Mesenchymal stem cell (in vitro differentiated cells and primary cell): ENCODE data around the gene PLXDC2.

Experiments used
- DNase-seq: peaks from one replicate; pipeline ENCODE4 v3.0.0-alpha.2; 2013
- H2AFZ ChIP-seq: one replicate; pipeline ENCODE4 v1.6.1; 2013; ENCODE audit warnings: low read depth, mild to moderate bottlenecking, control low read depth, inconsistent platforms, low read length, moderate library complexity
- H2AK5ac ChIP-seq: 2 replicates; pipeline ENCODE4 v1.6.1; 2013; ENCODE audit warnings: low read length, moderate library complexity, mild to moderate bottlenecking, inconsistent platforms; ENCODE audit not compliant: severe bottlenecking
- H2BK120ac ChIP-seq: one replicate; pipeline ENCODE4 v1.6.1; 2013; ENCODE audit warnings: low read depth, mild to moderate bottlenecking, inconsistent platforms, low read length, moderate library complexity
- H2BK12ac ChIP-seq, 2 experiments: one replicate each; pipeline ENCODE4 v1.6.1; 2013; ENCODE audit warnings: inconsistent platforms in 2 of 2, low read length in 2 of 2, mild to moderate bottlenecking in 2 of 2, moderate library complexity in 2 of 2, control low read depth in 1 of 2
- H2BK15ac ChIP-seq: one replicate; pipeline ENCODE4 v1.6.1; 2013; ENCODE audit warnings: mild to moderate bottlenecking, low read depth, inconsistent platforms; ENCODE audit not compliant: poor library complexity, severe bottlenecking
- H2BK5ac ChIP-seq: 2 replicates; pipeline ENCODE4 v1.6.1; 2013; ENCODE audit warnings: low read depth, mild to moderate bottlenecking, low read length, control low read depth, inconsistent platforms; ENCODE audit not compliant: poor library complexity, severe bottlenecking
- H3K14ac ChIP-seq, 2 experiments: one replicate each; pipeline ENCODE4 v1.6.1; 2013; ENCODE audit warnings: inconsistent platforms in 2 of 2, low read length in 2 of 2, control low read depth in 1 of 2, mild to moderate bottlenecking in 1 of 2, moderate library complexity in 1 of 2
- H3K18ac ChIP-seq, 2 experiments: one replicate each; pipeline ENCODE4 v1.6.1; 2013; ENCODE audit warnings: inconsistent platforms in 2 of 2, low read length in 2 of 2, control low read depth in 1 of 2, low read depth in 1 of 2, mild to moderate bottlenecking in 1 of 2
- H3K23ac ChIP-seq, 2 experiments: one replicate each; pipeline ENCODE4 v1.6.1; 2013; ENCODE audit warnings: inconsistent platforms in 2 of 2, low read length in 2 of 2, mild to moderate bottlenecking in 2 of 2, moderate library complexity in 2 of 2, control low read depth in 1 of 2
- H3K27ac ChIP-seq: 2 replicates; pipeline ENCODE4 v1.5.1; 2013; ENCODE audit warnings: mild to moderate bottlenecking, moderate library complexity, low read length, control low read depth, inconsistent platforms; ENCODE audit not compliant: poor library complexity, severe bottlenecking
- H3K27me3 ChIP-seq, 2 experiments: 2 replicates each; pipeline versions ENCODE4 v1.6.1 to v1.7.0; 2013; ENCODE audit warnings: low read length in 2 of 2, mild to moderate bottlenecking in 2 of 2, moderate library complexity in 2 of 2, control low read depth in 1 of 2, inconsistent platforms in 1 of 2; ENCODE audit not compliant: control insufficient read depth in 1 of 2, insufficient read depth in 1 of 2
- H3K36me3 ChIP-seq, 2 experiments: 2 replicates each; pipeline versions ENCODE4 v1.6.1 to v1.7.0; 2013; ENCODE audit warnings: low read length in 2 of 2, control low read depth in 1 of 2, inconsistent platforms in 1 of 2, low read depth in 1 of 2, mild to moderate bottlenecking in 1 of 2; ENCODE audit not compliant: insufficient read depth in 2 of 2, control insufficient read depth in 1 of 2
- H3K4ac ChIP-seq, 2 experiments: one replicate each; pipeline ENCODE4 v1.6.1; 2013; ENCODE audit warnings: inconsistent platforms in 2 of 2, low read length in 2 of 2, mild to moderate bottlenecking in 2 of 2, moderate library complexity in 2 of 2, control low read depth in 1 of 2, low read depth in 1 of 2
- H3K4me1 ChIP-seq: 2 replicates; pipeline ENCODE4 v1.6.1; 2013; ENCODE audit warnings: low read depth, low read length, control low read depth; ENCODE audit not compliant: control insufficient read depth, insufficient read depth
- H3K4me2 ChIP-seq: 2 replicates; pipeline ENCODE4 v1.6.1; 2013; ENCODE audit warnings: low read length, mild to moderate bottlenecking, inconsistent platforms; ENCODE audit not compliant: poor library complexity, severe bottlenecking
- H3K4me3 ChIP-seq, 2 experiments: 2 replicates each; pipeline versions ENCODE4 v1.5.1 to v1.7.0; 2013; ENCODE audit warnings: low read length in 2 of 2, mild to moderate bottlenecking in 2 of 2, control low read depth in 1 of 2, low read depth in 1 of 2; ENCODE audit not compliant: insufficient read depth in 1 of 2
- H3K79me1 ChIP-seq: replicated peaks from 2 replicates; pipeline ENCODE4 v1.6.1; 2013; ENCODE audit warnings: mild to moderate bottlenecking, control low read depth, low read length, inconsistent platforms; ENCODE audit not compliant: poor library complexity, severe bottlenecking
- H3K9ac ChIP-seq: 2 replicates; pipeline ENCODE4 v1.7.0; 2013; ENCODE audit warnings: mild to moderate bottlenecking, low read length, moderate library complexity
- H3K9me3 ChIP-seq: 2 replicates; pipeline ENCODE4 v1.7.0; 2013; ENCODE audit warnings: mild to moderate bottlenecking, low read length; ENCODE audit not compliant: control insufficient read depth
- H4K8ac ChIP-seq: one replicate; pipeline ENCODE4 v1.6.1; 2013; ENCODE audit warnings: inconsistent platforms, mild to moderate bottlenecking, low read length, moderate library complexity
- H4K91ac ChIP-seq: one replicate; pipeline ENCODE4 v1.6.1; 2013; ENCODE audit warnings: mild to moderate bottlenecking, low read length, inconsistent platforms
- WGBS: methylation state at CpG from one replicate; pipeline ENCODE4 v1.1.7; 2013; ENCODE audit warnings: mixed read lengths; 5-methylcytosine and 5-hydroxymethylcytosine counted together

PLXDC2 gene

DNA sequence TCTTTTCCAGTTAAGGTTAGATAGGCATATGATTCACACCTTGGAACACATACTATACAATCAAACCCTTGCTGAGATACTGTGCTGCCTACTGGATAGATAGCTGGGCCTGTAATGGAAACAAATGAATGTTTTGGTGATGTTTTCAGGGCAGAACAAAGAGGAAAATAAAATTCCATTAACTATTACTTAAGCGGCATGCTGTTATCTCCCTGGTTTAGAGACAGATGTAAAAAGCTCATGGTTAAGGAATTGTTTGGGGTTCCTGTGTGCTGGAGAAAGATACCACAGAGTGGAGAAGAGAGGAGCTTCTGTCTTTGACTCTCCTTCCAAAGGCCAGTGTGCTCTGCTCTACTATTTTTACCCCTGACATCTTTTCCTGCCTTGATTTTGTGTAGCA lies 341.1 kb downstream of the PLXDC2 start:
- Histone ChIP-seq H3K9ac (no peak overlapping the region), H3K9me3 (no peaks in the 10 kb centered on the region), H3K18ac (no peak overlapping the region), H2BK15ac (no peak overlapping the region), H3K27ac (no peak overlapping the region), H3K23ac (no peak overlapping the region), H4K91ac (no peak overlapping the region), H3K79me1 (no peaks in the 10 kb centered on the region), H3K36me3 (no peaks in the 10 kb centered on the region), H3K4me1 (no peaks in the 10 kb centered on the region), H2BK5ac (no peak overlapping the region), H2BK120ac (no peak overlapping the region), H2AK5ac (no peak overlapping the region), H2AFZ (no peak overlapping the region), H4K8ac (no peak overlapping the region), H3K27me3 (no peaks in the 10 kb centered on the region), H3K4ac (no peak overlapping the region), H3K4me3 (no peak overlapping the region), H3K14ac (no peak overlapping the region), H3K4me2 (no peak overlapping the region), H2BK12ac (no peak overlapping the region)
- DNase-seq = no peak
- WGBS = 100% methylated on average over 1 of the region's 1 CpG

- Histone ChIP-seq H2BK12ac (no peak overlapping the region), H3K4me2 (no peak overlapping the region), H3K27me3 (no peaks in the 10 kb centered on the region), H2AK5ac (no peak overlapping the region), H4K8ac (no peak overlapping the region), H2BK120ac (no peak overlapping the region), H3K4ac (no peak overlapping the region), H3K79me1 (no peaks in the 10 kb centered on the region), H3K9me3 (no peaks in the 10 kb centered on the region), H3K27ac (no peak overlapping the region), H2BK15ac (no peak overlapping the region), H4K91ac (no peak overlapping the region), H3K9ac (no peak overlapping the region), H3K4me1 (no peaks in the 10 kb centered on the region), H2AFZ (no peak overlapping the region), H3K18ac (no peak overlapping the region), H3K14ac (no peak overlapping the region), H3K23ac (no peak overlapping the region), H2BK5ac (no peak overlapping the region), H3K36me3 (no peaks in the 10 kb centered on the region), H3K4me3 (no peak overlapping the region)
- WGBS = 100% methylated on average over 3 of the region's 4 CpGs
- DNase-seq = no peak
These were observed 341.9 kb downstream of the PLXDC2 start for GRCh38 chr10:20158086-20158485.

DNA sequence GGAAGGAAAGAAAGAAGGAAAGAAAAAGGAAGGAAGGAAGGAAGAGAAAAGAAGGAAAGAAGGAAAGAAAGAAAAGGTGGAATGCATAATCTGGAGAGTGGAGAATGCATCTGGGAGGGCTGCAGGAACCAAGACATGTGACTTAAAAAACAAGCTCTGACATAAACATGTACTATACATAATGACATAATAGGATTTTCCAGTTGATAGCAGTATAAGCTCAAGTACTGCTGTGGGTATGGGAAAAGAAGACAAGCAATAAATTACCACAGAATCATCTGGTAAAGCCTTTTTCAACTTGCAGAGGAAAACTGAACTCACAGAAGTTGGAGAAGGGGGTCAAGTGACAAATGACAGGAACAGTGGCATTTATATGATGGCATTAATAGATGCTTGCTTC lies 345.9 kb downstream of the PLXDC2 start:
- DNase-seq = peak; percentile 61
- H3K4me1 ChIP-seq = no peaks in the 10 kb centered on the region
- H3K4ac ChIP-seq = no peak overlapping the region

DNA sequence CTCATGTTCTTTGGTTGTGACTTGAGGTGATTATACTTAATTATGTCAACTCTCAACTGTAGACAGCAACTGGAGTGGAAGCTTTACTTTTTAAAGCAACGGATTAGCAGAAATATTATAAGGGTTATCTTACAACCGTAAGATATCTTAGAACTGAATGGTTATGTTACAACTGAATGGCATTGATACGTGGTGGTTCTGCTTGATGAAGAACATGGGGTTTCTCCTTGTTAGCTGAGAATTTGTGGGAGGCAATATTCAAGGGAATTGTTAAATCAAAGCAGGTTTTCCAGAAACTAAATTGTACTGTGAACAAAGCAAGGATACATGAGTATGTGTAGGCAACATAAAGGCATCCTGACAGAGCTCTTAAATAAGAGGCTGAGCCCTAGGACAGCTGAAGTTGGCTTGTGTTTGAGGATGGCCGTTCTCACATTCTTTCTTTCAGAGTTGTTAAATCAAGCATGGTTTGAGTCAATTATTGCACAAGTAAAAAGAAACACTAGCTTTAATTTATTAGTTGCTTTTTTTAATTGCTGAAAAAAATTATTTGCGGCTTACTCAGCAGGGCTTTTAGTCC lies 350.0 kb downstream of the PLXDC2 start:
- DNase-seq = no peak
- no peak overlapping the region for H2AFZ ChIP-seq
- H3K23ac ChIP-seq = no peak overlapping the region
- H4K91ac ChIP-seq = no peak overlapping the region
- H3K14ac ChIP-seq = no peak overlapping the region
- H2BK15ac ChIP-seq = no peak overlapping the region
- no peak overlapping the region for H3K18ac ChIP-seq
- H3K27ac ChIP-seq = no peak overlapping the region
- H3K4me1 ChIP-seq = no peaks in the 10 kb centered on the region
- no peaks in the 10 kb centered on the region for H3K36me3 ChIP-seq
- H2AK5ac ChIP-seq = no peak overlapping the region
- WGBS = 96% methylated on average over 3 of the region's 5 CpGs
- no peak overlapping the region for H2BK5ac ChIP-seq
- no peak overlapping the region for H3K4me2 ChIP-seq
- no peaks in the 10 kb centered on the region for H3K79me1 ChIP-seq
- H3K4me3 ChIP-seq = no peak overlapping the region
- H3K9ac ChIP-seq = no peak overlapping the region
- no peak overlapping the region for H2BK12ac ChIP-seq
- no peak overlapping the region for H2BK120ac ChIP-seq
- no peaks in the 10 kb centered on the region for H3K9me3 ChIP-seq
- H4K8ac ChIP-seq = no peak overlapping the region
- no peak overlapping the region for H3K4ac ChIP-seq
- H3K27me3 ChIP-seq = no peaks in the 10 kb centered on the region

More for the DNA sequence above, 345.9 kb downstream of the PLXDC2 start:
- Histone ChIP-seq H2BK12ac (no peak overlapping the region), H3K9ac (no peak overlapping the region), H2AFZ (no peak overlapping the region), H4K8ac (no peak overlapping the region), H3K9me3 (no peaks in the 10 kb centered on the region), H2BK120ac (no peak overlapping the region), H3K27ac (no peak overlapping the region), H2BK15ac (no peak overlapping the region), H3K18ac (no peak overlapping the region), H3K4me3 (no peak overlapping the region), H3K36me3 (no peaks in the 10 kb centered on the region), H2BK5ac (no peak overlapping the region), H3K27me3 (no peaks in the 10 kb centered on the region), H2AK5ac (no peak overlapping the region), H3K23ac (no peak overlapping the region), H4K91ac (no peak overlapping the region), H3K79me1 (no peaks in the 10 kb centered on the region), H3K14ac (no peak overlapping the region), H3K4me2 (no peak overlapping the region)
